Measurements from ENCODE around the gene FIBCD1.

The FIBCD1 gene

GRCh38 chr9:130860458-130861316, 78.4 kb downstream of the FIBCD1 start:
- peak; percentile 96 to 98 for DNase-seq (ENCODE audit: low read depth in 2 of 2)
- TF ChIP-seq CTCF (IDR thresholded peaks at IDR 0.05; ENCODE audit: low read depth, low read length), result peak; percentile 38

GRCh38 chr9:130858739-130859705, 80.0 kb downstream of the FIBCD1 start:
- peak; percentile 29 to 42 for DNase-seq (ENCODE audit: low read depth in 2 of 2)
- H3K4me3 ChIP-seq (replicated peaks in 1 of 2; ENCODE audit: low read depth in 2 of 2, low read length in 2 of 2), result no peak overlapping the region
- TF ChIP-seq CTCF (IDR thresholded peaks at IDR 0.05; ENCODE audit: low read depth, low read length), result no peak

More at GRCh38 chr9:130860458-130861316, 78.4 kb downstream of the FIBCD1 start:
- no peak overlapping the region for H3K4me3 ChIP-seq (replicated peaks in 1 of 2; ENCODE audit: low read depth in 2 of 2, low read length in 2 of 2)

GRCh38 chr9:130857864-130858738, 80.9 kb downstream of the FIBCD1 start:
- peak; percentile 93 to 96 for DNase-seq (ENCODE audit: low read depth in 2 of 2)
- no peak for TF ChIP-seq CTCF (IDR thresholded peaks at IDR 0.05; ENCODE audit: low read depth, low read length)
- H3K4me3 ChIP-seq (replicated peaks in 1 of 2; ENCODE audit: low read depth in 2 of 2, low read length in 2 of 2), result no peak overlapping the region

- H3K4me3 ChIP-seq (replicated peaks in 1 of 2; ENCODE audit: low read depth in 2 of 2, low read length in 2 of 2), result no peak overlapping the region
- DNase-seq (ENCODE audit: low read depth in 2 of 2), result no peak
- TF ChIP-seq CTCF (IDR thresholded peaks at IDR 0.05; ENCODE audit: low read depth, low read length), result no peak
These were observed 82.6 kb downstream of the FIBCD1 start for GRCh38 chr9:130856474-130856873.

- no peak for DNase-seq (ENCODE audit: low read depth in 2 of 2)
- H3K4me3 ChIP-seq (replicated peaks in 1 of 2; ENCODE audit: low read depth in 2 of 2, low read length in 2 of 2), result no peak overlapping the region
- TF ChIP-seq CTCF (IDR thresholded peaks at IDR 0.05; ENCODE audit: low read depth, low read length), result no peak
These were observed 84.2 kb downstream of the FIBCD1 start for GRCh38 chr9:130854835-130855234.

GRCh38 chr9:130854092-130854491, 85.0 kb downstream of the FIBCD1 start:
- H3K4me3 ChIP-seq (replicated peaks in 1 of 2; ENCODE audit: low read depth in 2 of 2, low read length in 2 of 2), result no peak overlapping the region
- no peak for TF ChIP-seq CTCF (IDR thresholded peaks at IDR 0.05; ENCODE audit: low read depth, low read length)
- DNase-seq (ENCODE audit: low read depth in 2 of 2), result no peak

All from cardiac fibroblast (primary cell).